Mesothelial cell of epicardium (in vitro differentiated cells): ENCODE measurements around the gene BMPR1B. TPM values are rescaled to one million over a fixed set of nuclear protein-coding genes. Genes with fewer than 3 reads are reported as not detected.
A peak's percentile ranks its signal among the peaks of the same experiment; 100 is the strongest.
"Not testable (repeated sequence)": the region's sequence is repeated elsewhere in the genome, so short reads cannot be mapped to it uniquely, and the experiment has no call there.

Experiments
- DNase-seq, 2 experiments: peaks; one replicate each; pipeline ENCODE4 v3.0.0; 2021; ENCODE audit warnings: low spot score in 2 of 2; ENCODE audit not compliant: unreplicated experiment in 2 of 2
- H3K27ac Mint-ChIP-seq: 2 replicates; pipeline ENCODE4 v1.8.0; 2021; ENCODE audit warnings: mixed read lengths
- H3K27me3 Mint-ChIP-seq: 2 replicates; pipeline ENCODE4 v1.8.0; 2021; ENCODE audit warnings: low read depth, mixed read lengths
- H3K36me3 Mint-ChIP-seq: 2 replicates; pipeline ENCODE4 v1.8.0; 2021; ENCODE audit warnings: mixed read lengths
- H3K4me1 Mint-ChIP-seq: 2 replicates; pipeline ENCODE4 v1.8.0; 2021; ENCODE audit warnings: mixed read lengths
- H3K4me3 Mint-ChIP-seq: 2 replicates; pipeline ENCODE4 v1.8.0; 2021; ENCODE audit warnings: mild to moderate bottlenecking, moderate library complexity, mixed read lengths
- H3K9me3 Mint-ChIP-seq: 2 replicates; pipeline ENCODE4 v1.8.0; 2021; ENCODE audit warnings: mixed read lengths
- CTCF ChIP-seq: fragments of 200-600 bp; sonication (generic); IDR thresholded peaks from one replicate; pipeline ENCODE4 v1.5.0; 2021; ENCODE audit warnings: antibody characterized with exemption; ENCODE audit not compliant: unreplicated experiment
- total RNA-seq: library from RNA; stranded (reverse); gene quantifications from 3 replicates; pipeline ENCODE4 v1.2.1, GENCODE V29; 2021

The BMPR1B gene
- total RNA-seq, 1 donor from 2014 or later = 2.6 TPM

DNA sequence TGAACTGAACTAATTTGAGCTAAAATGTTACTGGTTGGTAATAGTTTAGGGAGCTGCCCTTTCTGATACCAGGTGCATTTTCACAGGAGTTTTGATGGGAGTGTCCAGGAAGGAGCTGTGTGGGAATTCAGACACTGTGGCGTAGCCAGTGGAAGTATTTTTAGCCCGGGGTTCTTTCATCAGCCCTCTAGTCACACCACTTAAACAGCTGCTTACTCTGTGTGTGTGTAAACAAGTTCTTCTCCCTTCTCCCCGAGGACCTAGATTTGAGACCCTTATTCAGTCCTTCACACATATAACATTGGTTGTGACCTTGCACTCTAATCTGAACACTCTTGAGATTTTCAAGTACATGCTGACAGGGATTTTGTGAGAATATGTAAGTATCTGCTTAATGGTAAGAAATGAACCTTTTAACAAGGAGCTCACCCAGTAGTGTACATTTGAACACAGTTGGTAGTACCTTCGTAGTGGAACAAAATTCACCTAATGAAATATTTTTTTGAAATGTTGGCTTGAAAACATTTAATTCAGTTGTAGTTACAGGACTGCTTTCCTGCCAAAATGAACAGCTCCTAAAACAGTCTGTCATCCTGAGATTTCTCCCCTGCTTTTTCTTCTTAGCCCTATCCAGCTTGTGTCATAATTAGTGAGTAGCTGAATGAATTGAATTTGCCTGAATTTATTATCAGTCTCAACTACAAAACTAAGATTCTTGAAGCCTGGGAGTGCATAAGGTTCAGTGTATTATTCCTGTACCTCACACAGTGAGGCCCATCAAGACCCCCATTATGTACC, 61.8 kb downstream of the BMPR1B start:
- no peak for TF ChIP-seq CTCF
- no peak overlapping the region for H3K4me3 Mint-ChIP-seq
- no peak for DNase-seq
- H3K27ac Mint-ChIP-seq = no peak overlapping the region
- no peaks in the 10 kb centered on the region for H3K36me3 Mint-ChIP-seq
- no peaks in the 10 kb centered on the region for H3K4me1 Mint-ChIP-seq
- H3K27me3 Mint-ChIP-seq = peaks cover 6% of the 10 kb centered on the region
- no peaks in the 10 kb centered on the region for H3K9me3 Mint-ChIP-seq

DNA sequence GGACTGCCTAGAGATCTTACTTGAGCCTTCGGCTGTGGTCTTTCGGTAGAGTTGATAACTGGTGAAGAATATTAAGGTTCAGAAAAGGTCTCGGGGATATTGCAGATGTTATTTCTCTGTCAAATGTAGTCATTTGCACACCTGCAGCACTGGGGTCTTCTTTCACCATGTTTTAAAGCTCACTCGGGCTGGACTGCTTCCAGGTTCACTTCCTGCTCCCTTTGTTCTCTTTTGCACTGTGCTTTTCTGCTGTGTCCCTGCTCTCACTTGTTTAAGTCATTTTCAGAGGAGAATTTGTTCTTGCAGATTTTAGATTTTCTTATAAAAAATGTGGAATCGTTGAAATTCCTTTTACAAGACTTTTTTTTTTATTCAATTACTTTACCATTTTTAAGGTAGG, 68.5 kb downstream of the BMPR1B start:
- H3K9me3 Mint-ChIP-seq = no peaks in the 10 kb centered on the region
- DNase-seq = no peak
- TF ChIP-seq CTCF = no peak
- H3K27ac Mint-ChIP-seq = peak overlapping the region; percentile 53
- H3K36me3 Mint-ChIP-seq = no peaks in the 10 kb centered on the region
- H3K4me1 Mint-ChIP-seq = peaks cover 4% of the 10 kb centered on the region
- peaks cover 6% of the 10 kb centered on the region for H3K27me3 Mint-ChIP-seq
- H3K4me3 Mint-ChIP-seq = no peak overlapping the region

DNA sequence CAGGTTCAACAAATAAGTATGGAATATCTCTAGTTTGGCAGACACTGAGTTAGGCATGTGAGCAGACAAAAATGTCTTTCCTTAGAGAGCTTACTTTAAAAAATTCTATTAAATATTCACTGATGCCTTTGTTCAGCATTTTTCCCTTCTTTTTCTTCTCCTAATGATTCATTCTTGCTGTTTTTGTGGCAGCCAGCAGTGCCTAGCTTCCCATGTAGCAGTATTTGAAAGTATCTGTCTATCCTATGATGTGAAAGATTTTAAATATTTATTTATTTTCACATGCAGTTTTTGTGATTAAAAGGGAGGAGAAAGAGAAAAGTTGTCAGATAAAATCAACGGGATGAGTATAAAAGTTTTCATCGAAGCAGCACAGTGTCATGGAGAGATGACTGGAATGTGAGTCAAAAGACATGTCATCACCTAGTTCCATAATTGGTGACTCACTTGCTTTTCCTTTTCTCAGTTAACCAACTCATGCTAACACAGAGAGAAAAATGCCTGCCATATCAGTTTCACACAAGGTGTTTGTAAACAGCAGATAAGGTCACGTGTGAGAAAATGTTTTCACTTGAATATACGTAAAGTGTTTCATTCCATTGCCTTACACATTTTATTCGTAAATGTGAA, 69.8 kb downstream of the BMPR1B start:
- Mint-ChIP-seq H3K4me3 (no peak overlapping the region), H3K9me3 (no peaks in the 10 kb centered on the region), H3K4me1 (peaks cover 4% of the 10 kb centered on the region), H3K27ac (no peak overlapping the region), H3K27me3 (peaks cover 6% of the 10 kb centered on the region), H3K36me3 (no peaks in the 10 kb centered on the region)
- no peak for DNase-seq
- TF ChIP-seq CTCF = no peak

DNA sequence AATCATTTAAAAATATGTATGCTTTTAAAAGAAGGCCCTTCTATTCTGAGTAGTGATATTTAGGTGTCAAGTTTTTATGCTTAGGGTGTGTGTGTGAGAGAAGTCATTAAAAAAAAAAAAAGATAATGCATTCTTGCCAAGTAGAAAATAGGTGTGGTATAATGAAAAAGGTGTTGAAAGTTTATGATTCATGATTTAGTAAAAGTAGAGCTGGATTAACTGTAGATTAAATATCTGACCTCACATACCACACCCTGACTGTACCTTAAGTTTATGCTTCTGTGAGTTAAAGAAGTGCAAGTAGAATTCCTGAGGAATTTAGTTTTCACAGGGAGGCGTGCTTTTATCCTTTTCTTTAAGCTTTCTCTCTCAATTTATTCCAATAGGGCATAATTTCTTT, 71.1 kb downstream of the BMPR1B start:
- H3K36me3 Mint-ChIP-seq = no peaks in the 10 kb centered on the region
- H3K27ac Mint-ChIP-seq = no peak overlapping the region
- H3K9me3 Mint-ChIP-seq = no peaks in the 10 kb centered on the region
- no peak for DNase-seq
- no peak overlapping the region for H3K4me3 Mint-ChIP-seq
- peaks cover 2% of the 10 kb centered on the region for H3K27me3 Mint-ChIP-seq
- peaks cover 4% of the 10 kb centered on the region for H3K4me1 Mint-ChIP-seq
- TF ChIP-seq CTCF = no peak

DNA sequence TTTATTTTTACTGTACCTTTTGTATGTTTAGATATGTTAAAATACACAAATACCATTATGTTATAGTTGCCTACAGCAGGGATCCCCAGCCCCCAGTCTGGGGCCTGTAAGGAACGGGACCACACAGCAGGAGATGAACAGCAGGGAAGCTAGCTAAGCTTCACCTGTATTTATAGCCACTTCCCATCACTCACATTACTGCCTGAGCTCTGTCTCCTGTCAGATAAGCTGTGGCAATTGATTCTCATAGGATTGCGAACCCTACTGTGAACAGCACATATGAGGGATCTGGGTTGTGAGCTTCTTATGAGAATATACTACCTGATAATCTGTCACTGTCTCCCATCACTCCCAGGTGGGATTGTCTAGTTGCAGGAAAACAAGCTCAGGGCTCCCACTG, 73.9 kb downstream of the BMPR1B start:
- no peaks in the 10 kb centered on the region for H3K4me1 Mint-ChIP-seq
- no peaks in the 10 kb centered on the region for H3K36me3 Mint-ChIP-seq
- H3K4me3 Mint-ChIP-seq = no peak overlapping the region
- DNase-seq = no peak
- H3K27me3 Mint-ChIP-seq = peaks cover 2% of the 10 kb centered on the region
- TF ChIP-seq CTCF = no peak
- H3K9me3 Mint-ChIP-seq = no peaks in the 10 kb centered on the region
- H3K27ac Mint-ChIP-seq = no peak overlapping the region

DNA sequence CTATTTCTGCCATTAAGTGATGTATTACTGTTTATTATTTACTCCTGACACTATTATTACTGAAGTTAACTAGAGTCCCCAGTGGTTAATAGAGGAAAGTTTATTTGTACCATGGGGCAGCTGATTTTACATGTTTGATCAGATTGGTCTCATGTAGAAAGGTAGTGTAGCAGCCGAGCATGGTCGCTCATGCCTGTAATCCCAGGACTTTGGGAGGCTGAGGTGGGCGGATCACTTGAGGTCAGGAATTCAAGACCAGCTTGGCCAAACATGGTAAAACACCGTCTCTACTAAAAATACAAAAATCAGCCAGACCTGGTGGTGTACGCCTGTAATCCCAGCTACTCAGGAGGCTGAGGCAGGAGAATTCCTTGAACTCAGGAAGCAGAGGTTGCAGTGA, 74.6 kb downstream of the BMPR1B start:
- H3K27me3 Mint-ChIP-seq, H3K4me3 Mint-ChIP-seq, H3K36me3 Mint-ChIP-seq, H3K4me1 Mint-ChIP-seq, DNase-seq, H3K27ac Mint-ChIP-seq, H3K9me3 Mint-ChIP-seq: not testable (repeated sequence)
